K562 (cell line): ENCODE data around the gene TECPR2. TPM values are rescaled to one million over a fixed set of nuclear protein-coding genes. Genes with fewer than 3 reads are reported as not detected.

ENCODE experiments used
- ATAC-seq: fragments of 200-7000 bp; cut with Tn5 transposase; 3 replicates; pipeline ENCODE4 v1.9.1; 2020; ENCODE audit warnings: moderate library complexity
- BruUV-seq: library from RNA; stranded (reverse); fragments of 400-500 nt; replicated peaks from 2 replicates; lab custom pipeline; 2021; lab: Mats Ljungman, UMichigan
- CTCF ChIA-PET: fragments of 300-600 bp; formaldehyde crosslinking; extraction: SDS; loops from one replicate; lab custom pipeline; 2021; ENCODE audit warnings: low intra/inter-chr PET ratio; lab: Yijun Ruan, JAX
- POLR2A ChIA-PET: fragments of 300-600, 350-650 bp; sonication (Branson Sonifier 250); formaldehyde crosslinking; extraction: SDS; loops from one replicate; lab custom pipeline; 2021; ENCODE audit warnings: antibody characterized with exemption, inconsistent platforms; lab: Yijun Ruan, JAX
- DNase-seq, 4 experiments: peaks; one replicate each; pipeline versions ENCODE4 v3.0.0 to v3.0.0-alpha.2; 2011 to 2018; ENCODE audit warnings: low spot score in 3 of 4, mixed read lengths in 3 of 4; ENCODE audit errors: extremely low read depth in 1 of 4
- FAIRE-seq: peaks from 2 replicates; lab custom pipeline; 2011; peaks lifted over from hg19 to GRCh38; lab: Jason Lieb, UNC
- H2AFZ ChIP-seq: 2 replicates; pipeline ENCODE4 v1.6.0; 2011; ENCODE audit warnings: low read depth, low read length, control low read depth, inconsistent platforms
- H3K27ac ChIP-seq: fragments of 200-600 bp; 3 replicates; pipeline ENCODE4 v1.8.0; 2011; ENCODE audit warnings: low read depth, mild to moderate bottlenecking, control low read depth, inconsistent platforms, low read length, moderate library complexity, mixed read lengths; ENCODE audit errors: extremely low read depth
- H3K27me3 ChIP-seq, 2 experiments: fragments of 300-600 bp in 1 of 2; 2 replicates in 1 of 2; 3 replicates in 1 of 2; pipeline versions ENCODE4 v1.6.0 to v1.8.0; 2011; ENCODE audit warnings: inconsistent platforms in 2 of 2, low read length in 2 of 2, mild to moderate bottlenecking in 1 of 2, mixed read lengths in 1 of 2, moderate library complexity in 1 of 2; ENCODE audit not compliant: control insufficient read depth in 2 of 2, insufficient read depth in 2 of 2
- H3K36me3 ChIP-seq: fragments of 300-600 bp; 3 replicates; pipeline ENCODE4 v1.8.0; 2011; ENCODE audit warnings: mild to moderate bottlenecking, low read length, inconsistent platforms; ENCODE audit not compliant: control insufficient read depth, insufficient read depth
- H3K4me1 ChIP-seq, 2 experiments: fragments of 200-600 bp in 1 of 2; replicated peaks in 1 of 2; 2 replicates in 1 of 2; 3 replicates in 1 of 2; pipeline versions ENCODE4 v1.5.1 to v1.8.0; 2011; ENCODE audit warnings: inconsistent platforms in 2 of 2, low read length in 2 of 2, mild to moderate bottlenecking in 1 of 2, mixed read lengths in 1 of 2, moderate library complexity in 1 of 2; ENCODE audit not compliant: control insufficient read depth in 2 of 2, insufficient read depth in 2 of 2
- H3K4me2 ChIP-seq: 2 replicates; pipeline ENCODE4 v1.6.1; 2011; ENCODE audit warnings: low read length, control low read depth, inconsistent platforms, mixed read lengths; ENCODE audit not compliant: insufficient read depth
- H3K4me3 ChIP-seq: fragments of 200-600 bp; sonication (generic), shearing (Covaris generic); 2 replicates; pipeline ENCODE4 v1.5.1; 2016; ENCODE audit warnings: control low read depth, inconsistent platforms
- H3K79me2 ChIP-seq: fragments of 200-600 bp; 3 replicates; pipeline ENCODE4 v1.8.0; 2011; ENCODE audit warnings: low read length, inconsistent platforms; ENCODE audit not compliant: control insufficient read depth, insufficient read depth
- H3K9ac ChIP-seq, 2 experiments: 2 replicates each; pipeline versions ENCODE4 v1.6.0 to v1.6.1; 2011; ENCODE audit warnings: low read depth in 2 of 2, low read length in 2 of 2, control low read depth in 1 of 2, inconsistent platforms in 1 of 2, mild to moderate bottlenecking in 1 of 2, mixed read lengths in 1 of 2; ENCODE audit not compliant: insufficient read depth in 1 of 2
- H3K9me1 ChIP-seq: one replicate; pipeline ENCODE4 v1.6.0; 2011; ENCODE audit warnings: inconsistent platforms, mild to moderate bottlenecking, low read length, moderate library complexity; ENCODE audit not compliant: control insufficient read depth, insufficient read depth
- H3K9me3 ChIP-seq: replicated peaks from 2 replicates; pipeline ENCODE4 v1.5.1; 2011; ENCODE audit warnings: low read depth, low read length, inconsistent platforms; ENCODE audit not compliant: control insufficient read depth, insufficient read depth
- H4K20me1 ChIP-seq: replicated peaks from 2 replicates; pipeline ENCODE4 v1.6.1; 2011; ENCODE audit warnings: low read length, inconsistent platforms, mixed read lengths; ENCODE audit not compliant: control insufficient read depth, insufficient read depth
- FOXA3 ChIP-seq, 2 experiments: fragments of 450-650 bp in 1 of 2; sonication (generic) in 1 of 2; formaldehyde crosslinking; IDR thresholded peaks in 1 of 2; conservative IDR thresholded peaks in 1 of 2; 2 replicates each; pipeline versions ENCODE4 v1.4.0 to v1.8.0; 2020 to 2022; ENCODE audit warnings: mild to moderate bottlenecking in 2 of 2, missing genetic modification reagents in 1 of 2
- FOXJ3 ChIP-seq: sonication (generic); formaldehyde crosslinking; IDR thresholded peaks from 2 replicates; pipeline ENCODE4 v1.4.0; 2020; ENCODE audit warnings: mild to moderate bottlenecking, missing genetic modification reagents
- FOXP1 ChIP-seq: sonication (generic); formaldehyde crosslinking; IDR thresholded peaks from 2 replicates; pipeline ENCODE4 v1.8.0; 2022; ENCODE audit warnings: mild to moderate bottlenecking, missing genetic modification reagents
- MAFF ChIP-seq: IDR thresholded peaks from 2 replicates; pipeline ENCODE4 v1.6.1; 2012; ENCODE audit warnings: low read length, improper control_type of control experiment
- MAFK ChIP-seq: IDR thresholded peaks from 2 replicates; pipeline ENCODE4 v1.6.1; 2011; ENCODE audit warnings: low read length, improper control_type of control experiment
- MCM5 ChIP-seq: fragments of 450-650 bp; IDR thresholded peaks from 2 replicates; pipeline ENCODE4 v1.6.1; 2016; ENCODE audit warnings: low read depth
- NELFE ChIP-seq: IDR thresholded peaks from 2 replicates; pipeline ENCODE4 v1.6.1; 2011; ENCODE audit warnings: mild to moderate bottlenecking; ENCODE audit not compliant: insufficient read depth, insufficient read length
- NR2C1 ChIP-seq, 2 experiments: fragments of 450-650 bp; IDR thresholded peaks; 2 replicates each; pipeline ENCODE4 v1.6.1; 2017; ENCODE audit warnings: mild to moderate bottlenecking in 2 of 2, antibody characterized with exemption in 1 of 2, inconsistent platforms in 1 of 2, missing compliant biosample characterization in 1 of 2, missing genetic modification characterization in 1 of 2
- SP1 ChIP-seq: sonication (generic); formaldehyde crosslinking; IDR thresholded peaks from 2 replicates; pipeline ENCODE4 v1.8.1; 2022; ENCODE audit warnings: mild to moderate bottlenecking, missing genetic modification reagents
- SRSF7 ChIP-seq: fragments of 200-400 bp; formaldehyde crosslinking; optimal IDR thresholded peaks from 2 replicates; pipeline ENCODE3; 2017; ENCODE audit warnings: mild to moderate bottlenecking, low read depth, low read length
- TEAD1 ChIP-seq, 2 experiments: fragments of 450-650 bp in 1 of 2; sonication (generic) in 1 of 2; formaldehyde crosslinking; IDR thresholded peaks; 2 replicates each; pipeline versions ENCODE4 v1.4.0 to v1.8.0; 2020 to 2022; ENCODE audit warnings: mild to moderate bottlenecking in 2 of 2, missing genetic modification reagents in 1 of 2
- ZNF282 ChIP-seq: sonication (generic); formaldehyde crosslinking; IDR thresholded peaks from 2 replicates; pipeline ENCODE4 v1.8.1; 2023; ENCODE audit warnings: missing genetic modification reagents
- ZNF561 ChIP-seq: fragments of 450-650 bp; formaldehyde crosslinking; conservative IDR thresholded peaks from 2 replicates; pipeline ENCODE4 v1.4.0; 2020; ENCODE audit warnings: mild to moderate bottlenecking, moderate library complexity
- ZSCAN29 ChIP-seq: fragments of 450-650 bp; IDR thresholded peaks from 2 replicates; pipeline ENCODE4 v1.6.1; 2017
- WGBS: fragments of 100-300 bp; shearing (Covaris generic); methylation state at CpG from one replicate; pipeline ENCODE4 v1.1.6; 2016; ENCODE audit warnings: low coverage, mixed read lengths; ENCODE audit not compliant: insufficient coverage; ENCODE audit errors: missing lambda C conversion rate; 5-methylcytosine and 5-hydroxymethylcytosine counted together
- in situ Hi-C: fragments of 300-500 bp; cut with MboI; formaldehyde crosslinking; loops from 4 replicates; pipeline ENCODE4 v1.15.0; 2018; ENCODE audit warnings: inconsistent platforms, mixed read lengths
- intact Hi-C: fragments of 100-400 bp; cut with micrococcal nuclease; formaldehyde crosslinking; loops from 2 replicates; pipeline ENCODE4 v1.14.2; 2022
- polyA plus RNA-seq, 8 experiments: library from polyadenylated mRNA; depleted of rRNA in 4 of 8; stranded (reverse) in 5 of 8; unstranded in 3 of 8; fragments of >200 nt; fragmentation: Nextera tagmentation in 2 of 8; fragmentation: Illumina TruSeq in 1 of 8; extraction: Ambion mirVana in 2 of 8; extraction: Trizol in 1 of 8; gene quantifications; 2 replicates each; pipeline versions ENCODE4 v1.2.1 to v1.2.3, GENCODE V29; 2011 to 2014; ENCODE audit warnings: inconsistent platforms in 1 of 8, missing spikeins in 1 of 8
- total RNA-seq, 7 experiments: library from RNA; depleted of rRNA in 6 of 7; stranded (reverse); fragments of >200 nt in 6 of 7; fragmentation: Illumina TruSeq in 2 of 7; extraction: Trizol in 2 of 7; gene quantifications; 2 replicates each; pipeline versions ENCODE4 v1.2.1 to v1.2.3, GENCODE V29; 2011 to 2021; ENCODE audit warnings: low replicate concordance in 1 of 7
- TF ChIP-seq, protein P1 (sequence below), 2 experiments: fragments of 450-650 bp in 1 of 2; sonication (generic) in 1 of 2; formaldehyde crosslinking; conservative IDR thresholded peaks; 2 replicates each; pipeline versions ENCODE4 v1.4.0 to v1.8.1; 2020 to 2022; ENCODE audit warnings: mild to moderate bottlenecking in 1 of 2, missing genetic modification reagents in 1 of 2
- TF ChIP-seq, protein P2 (sequence below): fragments of 450-650 bp; IDR thresholded peaks from 2 replicates; pipeline ENCODE4 v1.6.1; 2018; ENCODE audit not compliant: partially characterized antibody
- TF ChIP-seq, protein P3 (sequence below): fragments of 250-450 bp; sonication (Bioruptor Pico); IDR thresholded peaks from 2 replicates; pipeline ENCODE4 v1.8.0; 2021; ENCODE audit warnings: borderline replicate concordance, mild to moderate bottlenecking, moderate library complexity; ENCODE audit not compliant: poor library complexity, severe bottlenecking

TECPR2 gene
- total and polyA plus RNA-seq, 9 of the 15 experiments (the other 6 are each of a cell fraction or from before 2014, with no cell fraction given): 0.04 to 3.0 (median 0.83) TPM

- CTCF ChIA-PET: no interaction called here
- in situ Hi-C loops: no loop called here
- Histone ChIP-seq H3K27ac (no peak overlapping the region), H3K9ac (no peak overlapping the region), H3K4me2 (no peak overlapping the region), H3K36me3 (no peaks in the 10 kb centered on the region), H2AFZ (no peak overlapping the region), H3K27me3 (no peaks in the 10 kb centered on the region), H3K4me3 (no peak overlapping the region), H4K20me1 (no peaks in the 10 kb centered on the region), H3K79me2 (no peaks in the 10 kb centered on the region), H3K4me1 (no peaks in the 10 kb centered on the region; a peak in 2 of 5 replicates), H3K9me1 (no peaks in the 10 kb centered on the region), H3K9me3 (no peaks in the 10 kb centered on the region; the same call in 1 of the 2 replicates)
- no peak for TF ChIP-seq ZNF282
- no peak for TF ChIP-seq SP1 (CRISPR knock-in tag)
- no peak for TF ChIP-seq FOXJ3 (CRISPR knock-in tag)
- TF ChIP-seq, protein P1, sequence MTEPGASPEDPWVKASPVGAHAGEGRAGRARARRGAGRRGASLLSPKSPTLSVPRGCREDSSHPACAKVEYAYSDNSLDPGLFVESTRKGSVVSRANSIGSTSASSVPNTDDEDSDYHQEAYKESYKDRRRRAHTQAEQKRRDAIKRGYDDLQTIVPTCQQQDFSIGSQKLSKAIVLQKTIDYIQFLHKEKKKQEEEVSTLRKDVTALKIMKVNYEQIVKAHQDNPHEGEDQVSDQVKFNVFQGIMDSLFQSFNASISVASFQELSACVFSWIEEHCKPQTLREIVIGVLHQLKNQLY (CRISPR knock-in tag; conservative IDR thresholded peaks at IDR 0.05): no peak
- TF ChIP-seq FOXP1 (CRISPR knock-in tag): no peak
- no peak for TF ChIP-seq ZNF561 (CRISPR knock-in tag)
- no peak for TF ChIP-seq FOXA3 (CRISPR knock-in tag; conservative IDR thresholded peaks at IDR 0.05 in 1 of 2, IDR thresholded peaks at IDR 0.05 in 1 of 2)
- no peak for TF ChIP-seq TEAD1 (CRISPR knock-in tag; IDR thresholded peaks at IDR 0.05)
- no peak for TF ChIP-seq MAFK
- TF ChIP-seq, protein P2, sequence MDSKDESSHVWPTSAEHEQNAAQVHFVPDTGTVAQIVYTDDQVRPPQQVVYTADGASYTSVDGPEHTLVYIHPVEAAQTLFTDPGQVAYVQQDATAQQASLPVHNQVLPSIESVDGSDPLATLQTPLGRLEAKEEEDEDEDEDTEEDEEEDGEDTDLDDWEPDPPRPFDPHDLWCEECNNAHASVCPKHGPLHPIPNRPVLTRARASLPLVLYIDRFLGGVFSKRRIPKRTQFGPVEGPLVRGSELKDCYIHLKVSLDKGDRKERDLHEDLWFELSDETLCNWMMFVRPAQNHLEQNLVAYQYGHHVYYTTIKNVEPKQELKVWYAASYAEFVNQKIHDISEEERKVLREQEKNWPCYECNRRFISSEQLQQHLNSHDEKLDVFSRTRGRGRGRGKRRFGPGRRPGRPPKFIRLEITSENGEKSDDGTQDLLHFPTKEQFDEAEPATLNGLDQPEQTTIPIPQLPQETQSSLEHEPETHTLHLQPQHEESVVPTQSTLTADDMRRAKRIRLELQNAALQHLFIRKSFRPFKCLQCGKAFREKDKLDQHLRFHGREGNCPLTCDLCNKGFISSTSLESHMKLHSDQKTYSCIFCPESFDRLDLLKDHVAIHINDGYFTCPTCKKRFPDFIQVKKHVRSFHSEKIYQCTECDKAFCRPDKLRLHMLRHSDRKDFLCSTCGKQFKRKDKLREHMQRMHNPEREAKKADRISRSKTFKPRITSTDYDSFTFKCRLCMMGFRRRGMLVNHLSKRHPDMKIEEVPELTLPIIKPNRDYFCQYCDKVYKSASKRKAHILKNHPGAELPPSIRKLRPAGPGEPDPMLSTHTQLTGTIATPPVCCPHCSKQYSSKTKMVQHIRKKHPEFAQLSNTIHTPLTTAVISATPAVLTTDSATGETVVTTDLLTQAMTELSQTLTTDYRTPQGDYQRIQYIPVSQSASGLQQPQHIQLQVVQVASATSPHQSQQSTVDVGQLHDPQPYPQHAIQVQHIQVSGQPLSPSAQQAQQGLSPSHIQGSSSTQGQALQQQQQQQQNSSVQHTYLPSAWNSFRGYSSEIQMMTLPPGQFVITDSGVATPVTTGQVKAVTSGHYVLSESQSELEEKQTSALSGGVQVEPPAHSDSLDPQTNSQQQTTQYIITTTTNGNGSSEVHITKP: no peak
- no peak for TF ChIP-seq ZSCAN29
- no peak for TF ChIP-seq NELFE
- TF ChIP-seq MCM5: no peak
- TF ChIP-seq NR2C1 (IDR thresholded peaks at IDR 0.05): no peak
- TF ChIP-seq NR2C1 (tag; IDR thresholded peaks at IDR 0.05): no peak
- TF ChIP-seq, protein P3, sequence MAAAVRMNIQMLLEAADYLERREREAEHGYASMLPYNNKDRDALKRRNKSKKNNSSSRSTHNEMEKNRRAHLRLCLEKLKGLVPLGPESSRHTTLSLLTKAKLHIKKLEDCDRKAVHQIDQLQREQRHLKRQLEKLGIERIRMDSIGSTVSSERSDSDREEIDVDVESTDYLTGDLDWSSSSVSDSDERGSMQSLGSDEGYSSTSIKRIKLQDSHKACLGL (CRISPR knock-in tag): no peak
- TF ChIP-seq SRSF7: no peak
- TF ChIP-seq MAFF: no peak
- DNase-seq (no peak), FAIRE-seq (no peak), ATAC-seq (no peak)
- POLR2A ChIA-PET: interaction anchor here (0.6 to 1.2 kb wide), 2 partner anchors 11 to 270 kb away, joined by 3 read pairs; no protein-coding TSS in a partner anchor
- WGBS: 75% methylated on average over 2 of the region's 2 CpGs
- no TSS peak for BruUV-seq
- intact Hi-C loops: no loop called here
These were observed 116.4 kb downstream of the TECPR2 start for GRCh38 chr14:102479107-102479506.
